Thymus (tissue), 11 donors: ENCODE data around the gene MYH9. TPM values are rescaled to one million over a fixed set of nuclear protein-coding genes. Genes with fewer than 3 reads are reported as not detected.
A peak's percentile ranks its signal among the peaks of the same experiment; 100 is the strongest.

ENCODE experiments used
- DNase-seq, 9 donors: peaks; one replicate each; pipeline ENCODE4 v3.0.0-alpha.2; 2013; ENCODE audit warnings: low spot score in 9 of 9, low read depth in 6 of 9, missing footprints in 1 of 9
- H3K27ac ChIP-seq, 2 donors: one replicate each; pipeline ENCODE4 v1.5.1; 2013; ENCODE audit warnings: control low read depth in 1 of 2, low read depth in 1 of 2, low read length in 1 of 2, mild to moderate bottlenecking in 1 of 2, moderate library complexity in 1 of 2
- H3K27me3 ChIP-seq, 2 donors: one replicate each; pipeline ENCODE4 v1.5.1; 2013; ENCODE audit warnings: low read length in 1 of 2; ENCODE audit not compliant: control insufficient read depth in 2 of 2, insufficient read depth in 1 of 2
- H3K36me3 ChIP-seq, 2 donors: one replicate each; pipeline ENCODE4 v1.5.1; 2013; ENCODE audit warnings: low read length in 1 of 2, mild to moderate bottlenecking in 1 of 2, moderate library complexity in 1 of 2; ENCODE audit not compliant: control insufficient read depth in 2 of 2, insufficient read depth in 2 of 2
- H3K4me1 ChIP-seq, 2 donors: one replicate each; pipeline ENCODE4 v1.5.1; 2013; ENCODE audit warnings: low read length in 2 of 2; ENCODE audit not compliant: control insufficient read depth in 2 of 2, insufficient read depth in 2 of 2
- H3K4me3 ChIP-seq, 2 donors: one replicate each; pipeline ENCODE4 v1.5.1; 2013; ENCODE audit warnings: low read length in 2 of 2, control low read depth in 1 of 2, mild to moderate bottlenecking in 1 of 2
- H3K9me3 ChIP-seq, 2 donors: one replicate each; pipeline ENCODE4 v1.5.1; 2013; ENCODE audit warnings: low read length in 1 of 2, mild to moderate bottlenecking in 1 of 2; ENCODE audit not compliant: control insufficient read depth in 2 of 2, insufficient read depth in 1 of 2
- WGBS: extraction: QIAGEN DNeasy Blood & Tissue Kit; methylation state at CpG from one replicate; pipeline ENCODE4 v1.1.7; 2013; 5-methylcytosine and 5-hydroxymethylcytosine counted together
- polyA plus RNA-seq: library from polyadenylated mRNA; stranded (reverse); fragments of 200-250 nt; gene quantifications from one replicate; pipeline ENCODE4 v1.2.3, GENCODE V29; 2013
- total RNA-seq: library from RNA; stranded (reverse); fragments of 120-200 nt; gene quantifications from one replicate; pipeline ENCODE4 v1.2.4, GENCODE V29; 2013
- donor health status: healthy.

Gene MYH9
- total and polyA plus RNA-seq, 2 donors = 123 to 155 TPM

GRCh38 chr22:36405671-36406538, 18.1 kb upstream of the MYH9 start:
- Histone ChIP-seq H3K4me3 (no peak overlapping the region), H3K36me3 (no peaks in the 10 kb centered on the region), H3K9me3 (peaks cover 0 to 10% of the 10 kb centered on the region in 2 donors), H3K27me3 (no peaks in the 10 kb centered on the region), H3K27ac (peak overlapping the region; percentile 94 to 98), H3K4me1 (peaks cover 41 to 56% of the 10 kb centered on the region in 2 donors)
- DNase-seq = peak; percentile 61 to 94 (median 83)
- 33% methylated on average over 9 of the region's 9 CpGs for WGBS

GRCh38 chr22:36405221-36405661, 17.5 kb upstream of the MYH9 start:
- DNase-seq = peak in 2 of 9 donors; percentile 49 to 53
- H3K4me3 ChIP-seq = no peak overlapping the region
- no peaks in the 10 kb centered on the region for H3K36me3 ChIP-seq

DNA sequence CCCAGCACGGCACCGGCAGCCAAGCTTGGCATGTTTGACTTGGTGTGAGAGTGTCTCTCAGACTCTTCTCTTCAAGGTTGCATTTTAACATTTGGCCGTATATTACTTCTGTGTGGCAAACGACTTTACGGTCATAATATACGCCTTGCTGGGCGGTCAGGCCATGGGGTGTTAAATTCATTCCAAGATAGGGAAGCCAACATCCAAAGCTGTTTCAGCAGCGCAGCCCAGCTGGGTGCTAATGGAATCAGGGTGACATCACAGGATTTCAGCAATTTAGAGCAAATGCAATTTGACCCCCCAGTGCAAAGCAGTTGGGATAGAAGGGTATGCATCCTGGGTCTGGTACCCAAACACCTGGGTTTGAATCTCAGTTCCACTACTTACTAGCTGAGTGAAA, 16.7 kb upstream of the MYH9 start:
- DNase-seq = no peak
- Histone ChIP-seq H3K36me3 (no peaks in the 10 kb centered on the region), H3K4me1 (peaks cover 33 to 44% of the 10 kb centered on the region in 2 donors), H3K27me3 (no peaks in the 10 kb centered on the region), H3K9me3 (peaks cover 0 to 7% of the 10 kb centered on the region in 2 donors), H3K4me3 (no peak overlapping the region), H3K27ac (peak overlapping the region; percentile 74 to 94)
- WGBS = 85% methylated on average over 8 of the region's 8 CpGs

More at GRCh38 chr22:36405221-36405661, 17.5 kb upstream of the MYH9 start:
- H3K27ac ChIP-seq = peak overlapping the region; percentile 94 to 98
- WGBS = 45% methylated on average over 6 of the region's 6 CpGs
- H3K4me1 ChIP-seq = peaks cover 41 to 51% of the 10 kb centered on the region in 2 donors
- H3K27me3 ChIP-seq = no peaks in the 10 kb centered on the region
- peaks cover 0 to 10% of the 10 kb centered on the region in 2 donors for H3K9me3 ChIP-seq

- H3K4me3 ChIP-seq = no peak overlapping the region
- DNase-seq = no peak
- no peaks in the 10 kb centered on the region for H3K36me3 ChIP-seq
- no peaks in the 10 kb centered on the region for H3K9me3 ChIP-seq
- peaks cover 8 to 37% of the 10 kb centered on the region in 2 donors for H3K4me1 ChIP-seq
- no peak overlapping the region for H3K27ac ChIP-seq
- WGBS = 61% methylated on average over 3 of the region's 3 CpGs
- H3K27me3 ChIP-seq = no peaks in the 10 kb centered on the region
These were observed 11.7 kb upstream of the MYH9 start for GRCh38 chr22:36399472-36399778.

- H3K4me3 ChIP-seq = no peak overlapping the region
- no peaks in the 10 kb centered on the region for H3K9me3 ChIP-seq
- WGBS = 97% methylated on average over 10 of the region's 10 CpGs
- peaks cover 5 to 32% of the 10 kb centered on the region in 2 donors for H3K4me1 ChIP-seq
- H3K27me3 ChIP-seq = no peaks in the 10 kb centered on the region
- H3K36me3 ChIP-seq = no peaks in the 10 kb centered on the region
- no peak overlapping the region for H3K27ac ChIP-seq
- no peak for DNase-seq
These were observed 11.1 kb upstream of the MYH9 start for GRCh38 chr22:36398601-36399471.

DNA sequence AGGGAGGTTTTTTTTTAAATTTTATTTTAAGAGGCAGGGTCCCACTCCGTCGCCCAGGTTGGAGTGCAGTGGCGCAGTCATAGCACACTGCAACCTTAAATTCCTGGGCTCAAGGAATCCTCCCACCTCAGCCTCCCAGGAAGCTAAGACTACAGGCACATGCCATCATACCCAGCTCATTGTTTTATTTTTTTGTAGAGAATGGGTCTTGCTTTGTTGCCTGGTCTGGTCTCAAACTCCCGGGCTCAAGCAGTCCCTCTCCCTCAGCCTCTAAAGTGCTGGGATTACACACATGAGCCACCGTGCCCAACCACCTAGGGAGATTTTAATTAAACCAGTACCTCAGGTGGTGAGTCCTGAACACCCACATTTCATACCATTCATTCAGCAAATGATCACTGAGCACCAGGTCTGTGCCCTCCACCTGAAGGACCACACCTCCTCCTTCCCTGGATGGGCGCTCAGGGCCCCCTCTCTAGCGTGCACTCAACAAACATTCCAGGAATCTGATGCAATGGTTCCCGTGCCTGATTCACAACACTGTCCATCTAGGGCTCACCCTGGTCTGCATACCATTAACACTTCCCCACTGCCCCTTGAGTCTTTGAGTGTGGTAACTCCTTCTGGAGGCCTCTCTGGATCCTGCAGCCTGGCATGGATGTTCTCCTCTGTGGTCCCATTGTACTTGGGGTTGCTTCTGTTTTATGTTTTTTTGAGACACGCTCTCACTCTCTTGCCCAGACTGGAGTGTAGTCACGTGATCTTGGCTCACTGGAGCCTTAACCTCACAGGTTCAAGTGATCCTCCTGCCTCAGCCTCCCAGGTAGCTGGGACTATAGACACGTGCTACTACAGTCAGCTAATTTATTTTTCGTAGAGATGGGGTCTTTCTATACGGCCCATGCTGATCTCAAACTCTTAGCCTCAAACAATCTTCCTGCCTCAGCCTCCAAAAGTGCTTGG, 9.6 kb upstream of the MYH9 start:
- Histone ChIP-seq H3K4me1 (peaks cover 5 to 32% of the 10 kb centered on the region in 2 donors), H3K9me3 (no peaks in the 10 kb centered on the region), H3K4me3 (no peak overlapping the region), H3K36me3 (no peaks in the 10 kb centered on the region), H3K27ac (no peak overlapping the region), H3K27me3 (no peaks in the 10 kb centered on the region)
- 94% methylated on average over 13 of the region's 13 CpGs for WGBS
- no peak for DNase-seq

DNA sequence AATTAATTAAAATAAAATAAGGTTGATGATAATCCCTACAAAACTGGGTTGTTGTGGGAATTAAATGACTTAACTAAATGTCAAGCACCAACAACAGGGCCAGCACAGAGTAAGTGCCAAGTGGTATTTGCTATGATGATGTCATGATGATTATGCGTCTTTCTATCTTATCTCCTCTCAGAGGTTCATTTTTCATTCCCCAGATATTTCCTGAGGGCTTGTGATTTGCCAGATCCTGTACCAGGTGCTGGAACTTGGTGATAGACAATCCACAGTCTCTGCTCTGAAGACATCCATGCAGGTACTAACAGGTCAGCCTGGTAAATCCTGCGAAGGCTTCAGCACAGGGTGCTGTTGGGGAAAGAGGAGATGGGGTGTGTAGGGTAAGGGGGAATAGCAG, 8.1 kb upstream of the MYH9 start:
- Histone ChIP-seq H3K4me3 (no peak overlapping the region), H3K9me3 (no peaks in the 10 kb centered on the region), H3K27me3 (no peaks in the 10 kb centered on the region), H3K27ac (no peak overlapping the region), H3K4me1 (peaks cover 5 to 32% of the 10 kb centered on the region in 2 donors), H3K36me3 (no peaks in the 10 kb centered on the region)
- no peak for DNase-seq
- WGBS = 95% methylated on average over 2 of the region's 2 CpGs

DNA sequence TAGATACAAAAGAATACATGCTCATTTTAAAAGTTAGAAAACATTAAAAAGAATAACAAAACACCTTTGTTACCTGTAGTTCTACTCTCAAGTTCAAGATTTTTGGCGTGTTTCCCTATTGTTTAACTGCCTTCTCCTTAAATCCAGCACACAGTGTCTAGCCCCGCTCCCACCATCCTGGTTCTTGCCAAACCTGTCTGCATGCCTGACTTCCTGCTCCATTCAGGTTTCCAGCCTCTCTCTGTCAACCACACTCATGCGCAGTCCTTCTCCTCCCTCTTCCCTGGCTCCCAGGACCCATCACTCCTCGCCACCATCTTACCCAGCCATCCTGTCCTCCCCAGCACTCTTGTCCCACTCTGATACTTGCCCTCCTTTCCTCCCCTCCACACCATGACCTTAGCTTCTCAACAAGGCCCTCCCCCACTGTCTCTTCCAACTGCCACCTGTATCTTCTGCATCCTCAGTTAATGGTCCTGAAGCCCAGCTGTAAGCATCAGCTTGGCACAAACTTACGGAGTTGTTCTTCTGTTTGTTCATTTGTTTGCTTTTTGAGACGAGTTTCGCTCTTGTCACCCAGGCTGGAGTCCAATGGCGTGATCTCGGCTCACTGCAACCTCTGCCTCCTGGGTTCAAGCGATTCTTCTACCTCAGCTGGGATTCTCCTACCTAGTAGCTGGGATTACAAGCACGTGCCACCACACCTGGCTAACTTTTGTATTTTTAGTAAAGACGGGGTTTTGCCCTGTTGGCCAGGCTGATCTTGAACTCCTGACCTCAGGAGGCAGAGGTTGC, 7.5 kb upstream of the MYH9 start:
- H3K27me3 ChIP-seq = no peaks in the 10 kb centered on the region
- no peaks in the 10 kb centered on the region for H3K36me3 ChIP-seq
- peak overlapping the region in 1 of 2 donors; percentile 28 for H3K27ac ChIP-seq
- H3K9me3 ChIP-seq = no peaks in the 10 kb centered on the region
- peaks cover 5 to 32% of the 10 kb centered on the region in 2 donors for H3K4me1 ChIP-seq
- peak in 1 of 9 donors; percentile 54 for DNase-seq
- 84% methylated on average over 12 of the region's 12 CpGs for WGBS
- H3K4me3 ChIP-seq = no peak overlapping the region
